Anterior cingulate cortex (tissue), 58 donors: ENCODE data around the gene ACTL7B.

ENCODE experiments used
- DNase-seq, 58 donors: peaks; one replicate each; lab custom pipeline; 2025; lab: John Stamatoyannopoulos, UW

Gene ACTL7B

GRCh38 chr9:108811944-108812343 is 43.8 kb downstream of the ACTL7B start:
- DNase-seq, result no peak

GRCh38 chr9:108809269-108809668 is 46.5 kb downstream of the ACTL7B start:
- no peak for DNase-seq
